Measurements from ENCODE around the gene CSMD2. TPM values are rescaled to one million over a fixed set of nuclear protein-coding genes. Genes with fewer than 3 reads are reported as not detected.

The CSMD2 gene
- total RNA-seq, 3 donors from 2014 or later: 0.12 to 0.41 (median 0.28) TPM

DNA sequence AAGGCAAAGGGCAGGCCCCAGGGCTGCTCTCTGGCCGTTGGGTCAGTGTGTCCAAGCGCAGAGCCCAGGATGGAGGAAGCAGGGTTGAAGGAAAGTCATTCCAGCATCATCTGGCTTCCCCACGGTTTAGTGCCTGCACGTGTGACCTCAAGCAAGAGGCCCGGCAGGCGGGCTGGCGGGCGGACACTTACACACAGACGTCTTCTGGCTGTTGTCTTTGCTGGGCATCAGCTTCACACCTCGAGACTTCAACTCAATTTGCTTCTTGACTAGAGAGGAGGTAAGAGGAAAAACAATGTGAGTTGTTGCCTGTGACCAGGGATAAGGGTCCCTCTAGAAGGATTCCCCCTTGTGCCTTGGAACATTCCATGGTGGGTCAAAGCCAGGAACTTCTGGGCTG lies 339.5 kb downstream of the CSMD2 start:
- no peaks in the 10 kb centered on the region for H3K36me3 ChIP-seq (ENCODE audit: low read depth)
- DNase-seq (no peak), ATAC-seq (no peak)
- TF ChIP-seq, protein P1, sequence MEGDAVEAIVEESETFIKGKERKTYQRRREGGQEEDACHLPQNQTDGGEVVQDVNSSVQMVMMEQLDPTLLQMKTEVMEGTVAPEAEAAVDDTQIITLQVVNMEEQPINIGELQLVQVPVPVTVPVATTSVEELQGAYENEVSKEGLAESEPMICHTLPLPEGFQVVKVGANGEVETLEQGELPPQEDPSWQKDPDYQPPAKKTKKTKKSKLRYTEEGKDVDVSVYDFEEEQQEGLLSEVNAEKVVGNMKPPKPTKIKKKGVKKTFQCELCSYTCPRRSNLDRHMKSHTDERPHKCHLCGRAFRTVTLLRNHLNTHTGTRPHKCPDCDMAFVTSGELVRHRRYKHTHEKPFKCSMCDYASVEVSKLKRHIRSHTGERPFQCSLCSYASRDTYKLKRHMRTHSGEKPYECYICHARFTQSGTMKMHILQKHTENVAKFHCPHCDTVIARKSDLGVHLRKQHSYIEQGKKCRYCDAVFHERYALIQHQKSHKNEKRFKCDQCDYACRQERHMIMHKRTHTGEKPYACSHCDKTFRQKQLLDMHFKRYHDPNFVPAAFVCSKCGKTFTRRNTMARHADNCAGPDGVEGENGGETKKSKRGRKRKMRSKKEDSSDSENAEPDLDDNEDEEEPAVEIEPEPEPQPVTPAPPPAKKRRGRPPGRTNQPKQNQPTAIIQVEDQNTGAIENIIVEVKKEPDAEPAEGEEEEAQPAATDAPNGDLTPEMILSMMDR (IDR thresholded peaks at IDR 0.05): no peak
- intact Hi-C loops (cut with DNase I, micrococcal nuclease): no loop called here
- H3K4me1 ChIP-seq (ENCODE audit: low read depth): no peaks in the 10 kb centered on the region
- no peaks in the 10 kb centered on the region for H3K9me3 ChIP-seq
- H3K4me3 ChIP-seq: no peak overlapping the region

DNA sequence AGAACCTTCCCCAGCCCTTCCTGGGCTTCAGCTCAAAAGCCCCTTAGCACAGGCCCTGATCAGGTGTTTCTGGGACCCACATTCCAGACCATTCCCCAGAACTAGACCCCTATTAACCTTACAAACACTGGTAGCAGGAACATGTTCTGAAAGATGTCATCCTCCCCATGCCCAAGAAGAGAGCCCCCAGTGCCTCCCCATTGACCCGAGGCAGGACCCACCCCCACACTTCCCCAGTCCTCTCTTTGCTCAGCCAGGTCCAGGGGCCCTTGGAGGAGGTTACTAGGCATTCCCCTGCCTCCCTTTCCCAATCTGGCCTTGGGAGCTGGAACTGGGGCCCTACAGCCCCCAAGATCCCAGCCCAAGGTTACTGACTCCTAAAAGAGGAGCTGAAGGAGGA lies 340.1 kb downstream of the CSMD2 start:
- TF ChIP-seq, protein P1 (IDR thresholded peaks at IDR 0.05): no peak
- intact Hi-C loops (cut with DNase I, micrococcal nuclease): no loop called here
- Histone ChIP-seq H3K4me3 (no peak overlapping the region), H3K4me1 (ENCODE audit: low read depth) (no peaks in the 10 kb centered on the region), H3K36me3 (ENCODE audit: low read depth) (no peaks in the 10 kb centered on the region), H3K9me3 (no peaks in the 10 kb centered on the region)
- ATAC-seq: no peak
- no peak for DNase-seq

- no peaks in the 10 kb centered on the region for H3K9me3 ChIP-seq
- ATAC-seq (no peak), DNase-seq (no peak)
- intact Hi-C loops (cut with DNase I, micrococcal nuclease): no loop called here
- H3K36me3 ChIP-seq (ENCODE audit: low read depth): no peaks in the 10 kb centered on the region
- no peak overlapping the region for H3K4me3 ChIP-seq
- H3K4me1 ChIP-seq (ENCODE audit: low read depth): no peaks in the 10 kb centered on the region
- TF ChIP-seq, protein P1 (IDR thresholded peaks at IDR 0.05): no peak
Measured at GRCh38 chr1:33824321-33824720, 340.7 kb downstream of the CSMD2 start.

DNA sequence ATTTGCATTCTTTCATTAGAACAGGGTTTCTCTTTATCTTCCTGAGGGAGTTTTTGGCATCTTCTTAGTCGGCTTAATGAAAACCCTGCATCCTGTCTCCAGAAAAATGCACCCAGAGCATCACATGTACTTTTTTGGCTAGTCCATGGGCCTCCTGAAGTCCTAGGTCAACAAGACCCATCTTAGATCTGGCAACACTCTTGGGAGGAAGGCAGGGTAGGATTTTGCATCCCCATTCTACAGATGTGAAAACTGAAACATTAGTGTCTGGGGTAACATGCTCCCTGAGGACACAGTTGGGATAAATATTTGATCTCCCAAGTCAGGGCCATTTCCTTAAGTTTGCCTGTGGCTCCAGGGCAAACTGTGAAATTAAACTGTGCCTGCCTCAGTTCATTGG lies 341.2 kb downstream of the CSMD2 start:
- intact Hi-C loops (cut with DNase I, micrococcal nuclease): no loop called here
- Histone ChIP-seq H3K36me3 (ENCODE audit: low read depth) (no peaks in the 10 kb centered on the region), H3K4me3 (no peak overlapping the region), H3K4me1 (ENCODE audit: low read depth) (no peaks in the 10 kb centered on the region), H3K9me3 (no peaks in the 10 kb centered on the region)
- no peak for DNase-seq
- TF ChIP-seq, protein P1 (IDR thresholded peaks at IDR 0.05): no peak
- no peak for ATAC-seq

DNA sequence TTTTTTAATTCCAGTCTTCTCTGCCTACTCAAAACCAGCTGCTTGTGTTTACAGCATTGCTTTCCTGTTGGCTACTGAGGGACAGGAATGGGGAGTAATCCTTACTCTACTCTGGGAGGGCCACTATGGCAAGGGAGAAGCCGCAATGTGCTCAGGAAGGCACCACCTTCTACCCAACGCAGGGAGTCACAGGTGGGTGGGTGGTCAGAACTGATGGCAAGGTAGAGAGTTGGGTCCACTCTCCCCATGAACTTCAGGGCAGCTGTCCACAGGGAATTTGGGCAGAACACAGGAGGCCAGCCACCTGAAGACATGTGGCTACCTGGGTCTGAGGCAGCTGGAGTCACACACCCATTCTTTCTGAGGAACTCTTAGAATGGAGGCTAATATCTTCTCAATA lies 341.6 kb downstream of the CSMD2 start:
- no peaks in the 10 kb centered on the region for H3K36me3 ChIP-seq (ENCODE audit: low read depth)
- ATAC-seq (no peak), DNase-seq (no peak)
- intact Hi-C loops (cut with DNase I, micrococcal nuclease): no loop called here
- no peaks in the 10 kb centered on the region for H3K9me3 ChIP-seq
- TF ChIP-seq, protein P1 (IDR thresholded peaks at IDR 0.05): no peak
- H3K4me1 ChIP-seq (ENCODE audit: low read depth): no peaks in the 10 kb centered on the region
- H3K4me3 ChIP-seq: no peak overlapping the region

DNA sequence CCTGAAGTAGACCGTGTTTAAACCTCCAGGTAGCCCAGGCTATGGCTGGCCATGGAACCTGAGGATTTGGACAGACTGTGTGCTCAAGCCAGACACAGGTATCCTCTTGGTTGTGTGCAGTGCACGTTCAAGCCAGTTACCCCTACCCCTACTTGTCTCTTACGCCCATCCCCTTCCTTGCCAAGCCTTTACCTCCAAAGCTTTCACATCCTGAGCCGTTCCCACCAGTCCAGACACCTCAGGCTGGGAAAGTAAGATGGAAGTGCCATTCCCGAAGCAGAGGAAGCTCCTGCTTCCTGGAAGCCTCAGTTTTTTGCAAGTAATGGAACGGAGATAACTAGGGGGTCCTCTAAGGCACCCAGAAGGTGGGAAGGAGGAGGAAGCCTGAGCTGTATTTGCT lies 342.6 kb downstream of the CSMD2 start:
- TF ChIP-seq, protein P1 (IDR thresholded peaks at IDR 0.05): no peak
- ATAC-seq (no peak), DNase-seq (no peak)
- H3K4me3 ChIP-seq: no peak overlapping the region
- no peaks in the 10 kb centered on the region for H3K4me1 ChIP-seq (ENCODE audit: low read depth)
- H3K36me3 ChIP-seq (ENCODE audit: low read depth): no peaks in the 10 kb centered on the region
- no peaks in the 10 kb centered on the region for H3K9me3 ChIP-seq
- intact Hi-C loops (cut with DNase I, micrococcal nuclease): no loop called here

Data from mucosa of descending colon (tissue), 3 donors.